ENCODE results near the gene AJM1.

The AJM1 gene

GRCh38 chr9:136807281-136808074, 34.8 kb upstream of the AJM1 start, which contains the start of gene RABL6:
RABL6 (plus strand) TSS chr9:136807948; CDS start chr9:136808197, 249 bp downstream.
- in situ Hi-C loops (cut with MboI; ENCODE audit: low sequenced_read_pairs), result no loop called here

- in situ Hi-C loops (cut with MboI; ENCODE audit: low sequenced_read_pairs), result no loop called here
Observed at GRCh38 chr9:136808075-136808805, 34.0 kb upstream of the AJM1 start.

- in situ Hi-C loops (cut with MboI; ENCODE audit: low sequenced_read_pairs), result no loop called here
Observed at GRCh38 chr9:136808806-136809158, 33.5 kb upstream of the AJM1 start.

GRCh38 chr9:136814725-136815421, 27.4 kb upstream of the AJM1 start:
- in situ Hi-C loops (cut with MboI; ENCODE audit: low sequenced_read_pairs), result no loop called here

GRCh38 chr9:136815422-136815782, 26.9 kb upstream of the AJM1 start:
- in situ Hi-C loops (cut with MboI; ENCODE audit: low sequenced_read_pairs), result no loop called here

- in situ Hi-C loops (cut with MboI; ENCODE audit: low sequenced_read_pairs), result no loop called here
Observed at GRCh38 chr9:136820971-136821825, 21.1 kb upstream of the AJM1 start.

- in situ Hi-C loops (cut with MboI; ENCODE audit: low sequenced_read_pairs), result no loop called here
Observed at GRCh38 chr9:136821826-136822544, 20.3 kb upstream of the AJM1 start.

GRCh38 chr9:136823136-136824046, 18.9 kb upstream of the AJM1 start:
- in situ Hi-C loops (cut with MboI; ENCODE audit: low sequenced_read_pairs), result no loop called here

GRCh38 chr9:136824496-136825225, 17.6 kb upstream of the AJM1 start:
- in situ Hi-C loops (cut with MboI; ENCODE audit: low sequenced_read_pairs), result no loop called here

GRCh38 chr9:136825295-136826187, 16.7 kb upstream of the AJM1 start:
- in situ Hi-C loops (cut with MboI; ENCODE audit: low sequenced_read_pairs), result no loop called here

- in situ Hi-C loops (cut with MboI; ENCODE audit: low sequenced_read_pairs), result no loop called here
Observed at GRCh38 chr9:136826188-136826541, 16.1 kb upstream of the AJM1 start.

GRCh38 chr9:136826703-136827582, 15.3 kb upstream of the AJM1 start:
- in situ Hi-C loops (cut with MboI; ENCODE audit: low sequenced_read_pairs), result no loop called here

- in situ Hi-C loops (cut with MboI; ENCODE audit: low sequenced_read_pairs), result no loop called here
Observed at GRCh38 chr9:136827794-136828473, 14.3 kb upstream of the AJM1 start.

- in situ Hi-C loops (cut with MboI; ENCODE audit: low sequenced_read_pairs), result no loop called here
Observed at GRCh38 chr9:136828474-136829140, 13.7 kb upstream of the AJM1 start.

GRCh38 chr9:136829412-136829811, 12.9 kb upstream of the AJM1 start:
- in situ Hi-C loops (cut with MboI; ENCODE audit: low sequenced_read_pairs), result no loop called here
